Endodermal cell (in vitro differentiated cells): Measurements from ENCODE around the gene FAM81A. TPM values are rescaled to one million over a fixed set of nuclear protein-coding genes. Genes with fewer than 3 reads are reported as not detected.
A peak's percentile ranks its signal among the peaks of the same experiment; 100 is the strongest.

Experiments
- DNase-seq: peaks from one replicate; pipeline ENCODE4 v3.0.0-alpha.2; 2017
- H3K27ac ChIP-seq: 2 replicates; pipeline ENCODE4 v1.5.1; 2013; ENCODE audit warnings: mild to moderate bottlenecking, low read depth, low read length, moderate library complexity
- H3K27me3 ChIP-seq: 2 replicates; pipeline ENCODE4 v1.6.1; 2013; ENCODE audit warnings: mild to moderate bottlenecking, low read length, moderate library complexity; ENCODE audit not compliant: insufficient read depth, control insufficient read depth, poor library complexity, severe bottlenecking
- H3K36me3 ChIP-seq: 2 replicates; pipeline ENCODE4 v1.7.0; 2013; ENCODE audit warnings: mild to moderate bottlenecking, low read length, moderate library complexity; ENCODE audit not compliant: control insufficient read depth, insufficient read depth
- H3K4me1 ChIP-seq: one replicate; pipeline ENCODE4 v1.7.0; 2013; ENCODE audit warnings: low read length; ENCODE audit not compliant: control insufficient read depth, insufficient read depth
- H3K4me3 ChIP-seq: 2 replicates; pipeline ENCODE4 v1.5.1; 2013; ENCODE audit warnings: mild to moderate bottlenecking, low read length, moderate library complexity
- H3K9ac ChIP-seq: 2 replicates; pipeline ENCODE4 v1.6.1; 2013; ENCODE audit warnings: mild to moderate bottlenecking, low read length, moderate library complexity; ENCODE audit not compliant: poor library complexity, severe bottlenecking; ENCODE audit errors: extremely low read depth
- H3K9me3 ChIP-seq: 2 replicates; pipeline ENCODE4 v1.6.1; 2013; ENCODE audit warnings: mild to moderate bottlenecking, low read length, moderate library complexity; ENCODE audit not compliant: control insufficient read depth
- H3K27ac Mint-ChIP-seq: 2 replicates; pipeline ENCODE4 v1.8.0; 2020; ENCODE audit warnings: mixed read lengths
- H3K27me3 Mint-ChIP-seq: 2 replicates; pipeline ENCODE4 v1.8.0; 2021; ENCODE audit warnings: mild to moderate bottlenecking, mixed read lengths; ENCODE audit not compliant: insufficient read depth
- H3K36me3 Mint-ChIP-seq: 2 replicates; pipeline ENCODE4 v1.8.0; 2020; ENCODE audit warnings: low read depth, mixed read lengths
- H3K4me1 Mint-ChIP-seq: 2 replicates; pipeline ENCODE4 v1.8.0; 2020; ENCODE audit warnings: mixed read lengths
- H3K4me3 Mint-ChIP-seq: 2 replicates; pipeline ENCODE4 v1.8.0; 2020; ENCODE audit warnings: mild to moderate bottlenecking, moderate library complexity, mixed read lengths
- H3K9me3 Mint-ChIP-seq: 2 replicates; pipeline ENCODE4 v1.8.0; 2020; ENCODE audit warnings: mild to moderate bottlenecking, mixed read lengths
- CTCF ChIP-seq: fragments of 200-600 bp; sonication (generic); conservative IDR thresholded peaks from 2 replicates; pipeline ENCODE4 v1.5.0; 2021; ENCODE audit warnings: antibody characterized with exemption, mild to moderate bottlenecking
- WGBS, 2 experiments: methylation state at CpG; one replicate each; pipeline versions ENCODE4 v1.1.5 to v1.1.7; 2013; ENCODE audit warnings: missing lambda C conversion rate in 2 of 2, mixed read lengths in 1 of 2; ENCODE audit not compliant: insufficient coverage in 1 of 2, insufficient read length in 1 of 2; 5-methylcytosine and 5-hydroxymethylcytosine counted together
- total RNA-seq, 2 donors: library from RNA; stranded (reverse); fragmentation: NEBNext Ultra II Directional in 1 of 2; extraction: Animal tissue kit (Norgen Biotek cat#: 25700) in 1 of 2; gene quantifications; 2 replicates in 1 of 2; 3 replicates in 1 of 2; pipeline ENCODE4 v1.2.1, GENCODE V29; 2021

Gene FAM81A
- total RNA-seq, 2 donors from 2014 or later: 0.35 to 0.88 TPM

- peaks cover 28% of the 10 kb centered on the region for H3K27me3 Mint-ChIP-seq
- WGBS, 2 experiments: 57 to 71% methylated on average over 8 of the region's 8 CpGs
- no peaks in the 10 kb centered on the region for H3K27me3 ChIP-seq
Measured at GRCh38 chr15:59545573-59545972, 107.6 kb downstream of the FAM81A start.

GRCh38 chr15:59548501-59549226, 110.7 kb downstream of the FAM81A start:
- peak overlapping the region; percentile 32 for H3K4me3 ChIP-seq

More at GRCh38 chr15:59545573-59545972, 107.6 kb downstream of the FAM81A start:
- Mint-ChIP-seq H3K27ac (no peak overlapping the region), H3K4me3 (no peak overlapping the region), H3K9me3 (peaks cover 19% of the 10 kb centered on the region), H3K4me1 (peaks cover 48% of the 10 kb centered on the region), H3K36me3 (no peaks in the 10 kb centered on the region)
- TF ChIP-seq CTCF: no peak
- Histone ChIP-seq H3K9ac (no peak overlapping the region), H3K9me3 (peaks cover 14% of the 10 kb centered on the region), H3K36me3 (no peaks in the 10 kb centered on the region), H3K27ac (no peak overlapping the region), H3K4me1 (peaks cover 9% of the 10 kb centered on the region), H3K4me3 (no peak overlapping the region)
- DNase-seq: no peak

More at GRCh38 chr15:59548501-59549226, 110.7 kb downstream of the FAM81A start:
- H3K9me3 Mint-ChIP-seq: peaks cover 19% of the 10 kb centered on the region
- Histone ChIP-seq H3K27me3 (no peaks in the 10 kb centered on the region), H3K9ac (no peak overlapping the region), H3K4me1 (peaks cover 9% of the 10 kb centered on the region), H3K9me3 (peaks cover 14% of the 10 kb centered on the region), H3K36me3 (no peaks in the 10 kb centered on the region), H3K27ac (no peak overlapping the region)
- H3K36me3 Mint-ChIP-seq: no peaks in the 10 kb centered on the region
- H3K27me3 Mint-ChIP-seq: peaks cover 20% of the 10 kb centered on the region
- peaks cover 46% of the 10 kb centered on the region for H3K4me1 Mint-ChIP-seq
- peak overlapping the region; percentile 93 for H3K27ac Mint-ChIP-seq
- H3K4me3 Mint-ChIP-seq: no peak overlapping the region
- TF ChIP-seq CTCF: no peak
- 79 to 83% methylated on average over 7 to 9 of the region's 9 CpGs for WGBS, 2 experiments
- DNase-seq: no peak
